ENCODE measurements around the gene CLN6. TPM values are rescaled to one million over a fixed set of nuclear protein-coding genes. Genes with fewer than 3 reads are reported as not detected.
A peak's percentile ranks its signal among the peaks of the same experiment; 100 is the strongest.

Gene CLN6
- total RNA-seq, 3 donors from 2014 or later (not counting 1 experiment from before 2014, with no cell fraction given): 14.9 to 19.0 (median 15.5) TPM

GRCh38 chr15:68195336-68196112 is 34.0 kb downstream of the CLN6 start:
- Mint-ChIP-seq H3K4me1 (peaks cover 0 to 18% of the 10 kb centered on the region in 2 donors), H3K27me3 (ENCODE audit: low read depth in 2 of 2) (no peaks in the 10 kb centered on the region), H3K27ac (peak overlapping the region; percentile 34 to 61), H3K9me3 (no peaks in the 10 kb centered on the region), H3K36me3 (no peaks in the 10 kb centered on the region), H3K4me3 (no peak overlapping the region)
- TF ChIP-seq CTCF (IDR thresholded peaks at IDR 0.05): no peak
- WGBS (ENCODE audit: insufficient coverage): 95% methylated on average over 8 of the region's 8 CpGs
- DNase-seq (no peak), ATAC-seq (no peak)
- peaks cover 10% of the 10 kb centered on the region for H3K36me3 ChIP-seq (ENCODE audit: control insufficient read depth, insufficient read depth, low read length)
- no peak overlapping the region for H3K27ac ChIP-seq (ENCODE audit: low read length)
- H3K9me3 ChIP-seq (ENCODE audit: control insufficient read depth, insufficient read depth, low read length): no peaks in the 10 kb centered on the region
- no peaks in the 10 kb centered on the region for H3K27me3 ChIP-seq (ENCODE audit: control insufficient read depth, insufficient read depth, low read length)
- H3K4me1 ChIP-seq (ENCODE audit: control insufficient read depth, insufficient read depth, low read length): no peaks in the 10 kb centered on the region
- H3K4me3 ChIP-seq (ENCODE audit: low read length): no peak overlapping the region
- intact Hi-C loops (cut with micrococcal nuclease): no loop called here

GRCh38 chr15:68192804-68193486 is 36.6 kb downstream of the CLN6 start:
- ATAC-seq (no peak), DNase-seq (no peak)
- TF ChIP-seq CTCF (IDR thresholded peaks at IDR 0.05): no peak
- peaks cover 0 to 12% of the 10 kb centered on the region in 2 donors for H3K4me1 Mint-ChIP-seq
- peaks cover 14% of the 10 kb centered on the region for H3K36me3 Mint-ChIP-seq
- peaks cover 34% of the 10 kb centered on the region for H3K36me3 ChIP-seq (ENCODE audit: control insufficient read depth, insufficient read depth, low read length)
- intact Hi-C loops (cut with micrococcal nuclease): no loop called here
- H3K27ac ChIP-seq (ENCODE audit: low read length): no peak overlapping the region
- no peaks in the 10 kb centered on the region for H3K9me3 Mint-ChIP-seq
- no peak overlapping the region for H3K4me3 ChIP-seq (ENCODE audit: low read length)
- H3K4me1 ChIP-seq (ENCODE audit: control insufficient read depth, insufficient read depth, low read length): no peaks in the 10 kb centered on the region
- H3K27ac Mint-ChIP-seq: peak overlapping the region; percentile 16 to 21
- H3K9me3 ChIP-seq (ENCODE audit: control insufficient read depth, insufficient read depth, low read length): no peaks in the 10 kb centered on the region
- WGBS (ENCODE audit: insufficient coverage): over 99% methylated on average over 4 of the region's 5 CpGs
- H3K4me3 Mint-ChIP-seq: no peak overlapping the region
- no peaks in the 10 kb centered on the region for H3K27me3 Mint-ChIP-seq (ENCODE audit: low read depth in 2 of 2)
- H3K27me3 ChIP-seq (ENCODE audit: control insufficient read depth, insufficient read depth, low read length): no peaks in the 10 kb centered on the region

- intact Hi-C loops (cut with micrococcal nuclease): no loop called here
- Histone ChIP-seq H3K27me3 (ENCODE audit: control insufficient read depth, insufficient read depth, low read length) (no peaks in the 10 kb centered on the region), H3K36me3 (ENCODE audit: control insufficient read depth, insufficient read depth, low read length) (peaks cover 40% of the 10 kb centered on the region), H3K4me1 (ENCODE audit: control insufficient read depth, insufficient read depth, low read length) (no peaks in the 10 kb centered on the region), H3K4me3 (ENCODE audit: low read length) (no peak overlapping the region), H3K27ac (ENCODE audit: low read length) (no peak overlapping the region), H3K9me3 (ENCODE audit: control insufficient read depth, insufficient read depth, low read length) (no peaks in the 10 kb centered on the region)
- Mint-ChIP-seq H3K27ac (peak overlapping the region; percentile 16 to 21), H3K9me3 (no peaks in the 10 kb centered on the region), H3K4me3 (no peak overlapping the region), H3K36me3 (peaks cover 18% of the 10 kb centered on the region), H3K27me3 (ENCODE audit: low read depth in 2 of 2) (no peaks in the 10 kb centered on the region), H3K4me1 (peaks cover 0 to 8% of the 10 kb centered on the region in 2 donors)
- TF ChIP-seq CTCF (IDR thresholded peaks at IDR 0.05): no peak
- DNase-seq: no peak
- no peak for ATAC-seq
- 98% methylated on average over 4 of the region's 4 CpGs for WGBS (ENCODE audit: insufficient coverage)
Observed at GRCh38 chr15:68192117-68192516, 37.4 kb downstream of the CLN6 start.

Measured in natural killer cell (primary cell).